Superior temporal gyrus (tissue), 1 donor: ENCODE measurements around the gene PFDN6.
"Not testable (repeated sequence)": the region's sequence is repeated elsewhere in the genome, so short reads cannot be mapped to it uniquely, and the experiment has no call there.

Experiments
- DNase-seq: peaks from one replicate; pipeline ENCODE4 v3.0.0-alpha.2; 2016; ENCODE audit errors: extremely low spot score

Gene PFDN6

GRCh38 chr6:33273924-33274902 lies 15.2 kb upstream of the PFDN6 start:
- DNase-seq = no peak

GRCh38 chr6:33275795-33276580 lies 13.4 kb upstream of the PFDN6 start:
- DNase-seq = not testable (repeated sequence)

GRCh38 chr6:33276581-33276863 lies 12.9 kb upstream of the PFDN6 start:
- no peak for DNase-seq

GRCh38 chr6:33276864-33277662 lies 12.3 kb upstream of the PFDN6 start, which contains the start of gene B3GALT4:
Gene B3GALT4 (plus strand): TSS chr6:33277123. CDS start chr6:33277420, 297 bp downstream.
- peak; percentile 29 for DNase-seq

- no peak for DNase-seq
These were observed 11.6 kb upstream of the PFDN6 start for GRCh38 chr6:33277663-33278391.

- DNase-seq = no peak
These were observed 11.0 kb upstream of the PFDN6 start for GRCh38 chr6:33278392-33278741.

- no peak for DNase-seq
These were observed 10.6 kb upstream of the PFDN6 start for GRCh38 chr6:33278810-33279209.

- DNase-seq = no peak
These were observed 10.1 kb upstream of the PFDN6 start for GRCh38 chr6:33279257-33279695.

GRCh38 chr6:33279971-33280511 lies 9.4 kb upstream of the PFDN6 start:
- DNase-seq = no peak

GRCh38 chr6:33280539-33280938 lies 8.9 kb upstream of the PFDN6 start:
- DNase-seq = no peak

- DNase-seq = not testable (repeated sequence)
These were observed 4.2 kb upstream of the PFDN6 start for GRCh38 chr6:33285214-33285613.

GRCh38 chr6:33286946-33287914 lies 2.2 kb upstream of the PFDN6 start:
- no peak for DNase-seq

GRCh38 chr6:33288141-33288920 lies 1.1 kb upstream of the PFDN6 start:
- no peak for DNase-seq

- DNase-seq = no peak
These were observed 449 bp downstream of the PFDN6 start for GRCh38 chr6:33289784-33290315.

GRCh38 chr6:33290459-33290858 lies 1.1 kb downstream of the PFDN6 start:
- no peak for DNase-seq

- DNase-seq = no peak
These were observed 3.7 kb downstream of the PFDN6 start for GRCh38 chr6:33292996-33293682.

- DNase-seq = no peak
These were observed 4.9 kb downstream of the PFDN6 start for GRCh38 chr6:33294086-33294823.
